Gastrocnemius medialis (tissue), 4 donors: ENCODE measurements around the gene SLC12A4. TPM values are rescaled to one million over a fixed set of nuclear protein-coding genes. Genes with fewer than 3 reads are reported as not detected.
A peak's percentile ranks its signal among the peaks of the same experiment; 100 is the strongest.

Source experiments
- ATAC-seq, 2 donors: fragments of 150-250 bp; one replicate each; pipeline ENCODE4 v1.9.1; 2016
- DNase-seq, 2 donors: peaks; one replicate each; pipeline ENCODE4 v3.0.0-alpha.2; 2019
- H3K27ac ChIP-seq, 4 donors: fragments of 200-600 bp; sonication (generic); 1 replicate in 1 of 4; 2 replicates in 3 of 4; pipeline ENCODE4 v1.5.1; 2016 to 2018; ENCODE audit warnings: mild to moderate bottlenecking in 2 of 4, moderate library complexity in 1 of 4
- H3K27me3 ChIP-seq, 3 donors: fragments of 200-600 bp; sonication (generic) in 2 of 3; 1 replicate in 1 of 3; 2 replicates in 2 of 3; pipeline versions ENCODE4 v1.5.1 to v1.6.0; 2016 to 2019; ENCODE audit warnings: mild to moderate bottlenecking in 1 of 3, moderate library complexity in 1 of 3
- H3K36me3 ChIP-seq, 2 donors: fragments of 200-600 bp; sonication (generic) in 1 of 2; one replicate each; pipeline ENCODE4 v1.5.1; 2017 to 2018
- H3K4me1 ChIP-seq, 2 donors: fragments of 200-600 bp; sonication (generic) in 1 of 2; one replicate each; pipeline ENCODE4 v1.5.1; 2016 to 2017; ENCODE audit warnings: mild to moderate bottlenecking in 2 of 2
- H3K4me3 ChIP-seq, 4 donors: fragments of 200-600 bp; sonication (generic) in 3 of 4; 1 replicate in 1 of 4; 2 replicates in 3 of 4; pipeline ENCODE4 v1.5.1; 2016 to 2019; ENCODE audit warnings: mild to moderate bottlenecking in 2 of 4
- H3K9me3 ChIP-seq, 3 donors: fragments of 200-600 bp; sonication (generic) in 2 of 3; 1 replicate in 1 of 3; 2 replicates in 2 of 3; pipeline ENCODE4 v1.5.1; 2016 to 2019
- CTCF ChIP-seq, 5 experiments: fragments of 450-650 bp in 3 of 5; fragments of 200-600 bp in 2 of 5; sonication (generic) in 2 of 5; IDR thresholded peaks in 4 of 5; conservative IDR thresholded peaks in 1 of 5; 1 replicate in 4 of 5; 2 replicates in 1 of 5; pipeline ENCODE4 v1.5.1; 2016 to 2019; ENCODE audit warnings: antibody characterized with exemption in 5 of 5, mild to moderate bottlenecking in 3 of 5, moderate library complexity in 3 of 5
- POLR2A ChIP-seq, 2 donors: fragments of 450-650 bp; IDR thresholded peaks; one replicate each; pipeline ENCODE4 v1.6.1; 2017; ENCODE audit warnings: antibody characterized with exemption in 2 of 2, mild to moderate bottlenecking in 2 of 2, moderate library complexity in 2 of 2
- in situ Hi-C, 4 donors: fragments of 200-750 bp; cut with MboI; loops; one replicate each; pipeline versions ENCODE4 v1.15.0 to v1.8.0; 2017; ENCODE audit warnings: low sequenced_read_pairs in 4 of 4
- intact Hi-C: fragments of 100-400 bp; cut with DNase I; formaldehyde crosslinking; loops from one replicate; pipeline ENCODE4 v1.15.1; 2023; ENCODE audit warnings: low total_unique reads
- total RNA-seq, 4 donors: library from RNA; depleted of rRNA; stranded (reverse); fragments of >200 nt; gene quantifications; one replicate each; pipeline versions ENCODE4 v1.1.0 to v1.2.3, GENCODE V29; 2016

SLC12A4 gene
- total RNA-seq, 4 donors from 2014 or later, result 10.4 to 30.8 (median 15.8) TPM

- no peak for DNase-seq
- H3K4me3 ChIP-seq, result no peak overlapping the region
- intact Hi-C loops, result no loop called here
- H3K27ac ChIP-seq, result peak overlapping the region in 2 of 4 donors; percentile 7 to 22
- in situ Hi-C loops, result no loop called here
- no peaks in the 10 kb centered on the region for H3K27me3 ChIP-seq
- ATAC-seq, result no peak
- peaks cover 18 to 23% of the 10 kb centered on the region in 2 donors for H3K4me1 ChIP-seq
- no peaks in the 10 kb centered on the region for H3K9me3 ChIP-seq
- peaks cover 0 to 77% of the 10 kb centered on the region in 2 donors for H3K36me3 ChIP-seq
- TF ChIP-seq POLR2A (IDR thresholded peaks at IDR 0.05) (no peak), CTCF (IDR thresholded peaks at IDR 0.05 in 4 of 5, conservative IDR thresholded peaks at IDR 0.05 in 1 of 5) (no peak)
Observed at GRCh38 chr16:67946128-67946569, 22.3 kb downstream of the SLC12A4 start.

- H3K36me3 ChIP-seq, result peaks cover 0 to 70% of the 10 kb centered on the region in 2 donors
- H3K27me3 ChIP-seq, result no peaks in the 10 kb centered on the region
- in situ Hi-C loops (no loop called here), intact Hi-C loops (no loop called here)
- H3K4me3 ChIP-seq, result no peak overlapping the region
- ATAC-seq (no peak), DNase-seq (no peak)
- H3K9me3 ChIP-seq, result no peaks in the 10 kb centered on the region
- TF ChIP-seq POLR2A (IDR thresholded peaks at IDR 0.05), result no peak
- TF ChIP-seq CTCF (IDR thresholded peaks at IDR 0.05 in 4 of 5, conservative IDR thresholded peaks at IDR 0.05 in 1 of 5), result no peak
- H3K4me1 ChIP-seq, result peaks cover 17 to 23% of the 10 kb centered on the region in 2 donors
- peak overlapping the region in 2 of 4 donors; percentile 26 to 54 for H3K27ac ChIP-seq
Observed at GRCh38 chr16:67945392-67945933, 23.0 kb downstream of the SLC12A4 start.

GRCh38 chr16:67944690-67945391 lies 23.6 kb downstream of the SLC12A4 start:
- H3K4me3 ChIP-seq, result no peak overlapping the region
- peaks cover 0 to 64% of the 10 kb centered on the region in 2 donors for H3K36me3 ChIP-seq
- peak overlapping the region; percentile 26 to 59 (median 52) for H3K27ac ChIP-seq
- in situ Hi-C loops, result no loop called here
- ATAC-seq, result no peak
- TF ChIP-seq POLR2A (IDR thresholded peaks at IDR 0.05), result no peak
- no peak for TF ChIP-seq CTCF (IDR thresholded peaks at IDR 0.05 in 4 of 5, conservative IDR thresholded peaks at IDR 0.05 in 1 of 5)
- H3K27me3 ChIP-seq, result no peaks in the 10 kb centered on the region
- peaks cover 22 to 23% of the 10 kb centered on the region in 2 donors for H3K4me1 ChIP-seq
- DNase-seq, result no peak
- intact Hi-C loops, result no loop called here
- no peaks in the 10 kb centered on the region for H3K9me3 ChIP-seq

GRCh38 chr16:67943619-67944504 lies 24.6 kb downstream of the SLC12A4 start, which contains the start of gene LCAT:
LCAT (minus strand) TSS chr16:67944120; CDS start chr16:67944101, 19 bp downstream.
- Histone ChIP-seq H3K27ac (peak within 1 kb of the TSS; percentile 26 to 59 (median 52)), H3K27me3 (no peaks in the 10 kb centered on the region), H3K4me1 (peaks cover 22 to 23% of the 10 kb centered on the region in 2 donors), H3K36me3 (peaks cover 0 to 59% of the 10 kb centered on the region in 2 donors), H3K4me3 (no peak within 1 kb of the TSS), H3K9me3 (no peaks in the 10 kb centered on the region)
- TF ChIP-seq CTCF (IDR thresholded peaks at IDR 0.05 in 4 of 5, conservative IDR thresholded peaks at IDR 0.05 in 1 of 5) (no peak), POLR2A (IDR thresholded peaks at IDR 0.05) (no peak)
- intact Hi-C loops (no loop called here), in situ Hi-C loops (no loop called here)
- DNase-seq (peak in 1 of 2 donors; percentile 56), ATAC-seq (peak; percentile 30 to 44)
